Caki2 (cell line): ENCODE data around the gene SRP54. TPM values are rescaled to one million over a fixed set of nuclear protein-coding genes. Genes with fewer than 3 reads are reported as not detected.
"Not testable (repeated sequence)": the region's sequence is repeated elsewhere in the genome, so short reads cannot be mapped to it uniquely, and the experiment has no call there.

Experiments used
- DNase-seq: peaks from one replicate; pipeline ENCODE4 v3.0.0-alpha.2; 2015; ENCODE audit warnings: low read depth
- in situ Hi-C: cut with HindIII; loops from 2 replicates; pipeline ENCODE4 v1.10.0; 2016; ENCODE audit warnings: low sequenced_read_pairs, low pct_unique_long_range_greater_than_20kb, mixed read lengths
- total RNA-seq: library from RNA; depleted of rRNA; stranded (reverse); fragments of >200 nt; shearing (Covaris generic); gene quantifications from 2 replicates; pipeline ENCODE4 v1.2.3, GENCODE V29; 2014; ENCODE audit warnings: low replicate concordance

The SRP54 gene
- total RNA-seq, 1 experiment from 2014 or later, result 89.1 TPM

DNA sequence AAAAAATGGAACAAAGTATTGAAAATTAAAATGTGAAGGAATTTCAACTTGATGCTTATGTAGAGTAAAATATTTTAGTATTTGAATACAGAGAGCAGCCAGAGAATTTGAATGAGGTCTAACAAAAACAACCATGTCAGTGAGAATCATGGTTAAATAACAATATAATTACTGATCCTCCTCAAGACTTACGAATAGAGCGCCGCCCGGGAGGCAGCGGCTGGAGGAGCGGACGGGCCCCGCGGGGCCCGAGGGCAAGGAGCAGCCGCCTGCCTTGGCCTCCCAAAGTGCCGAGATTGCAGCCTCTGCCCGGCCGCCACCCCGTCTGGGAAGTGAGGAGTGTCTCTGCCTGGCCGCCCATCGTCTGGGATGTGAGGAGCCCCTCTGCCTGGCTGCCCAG, 55.5 kb downstream of the SRP54 start:
- DNase-seq, in situ Hi-C loops: not testable (repeated sequence)

DNA sequence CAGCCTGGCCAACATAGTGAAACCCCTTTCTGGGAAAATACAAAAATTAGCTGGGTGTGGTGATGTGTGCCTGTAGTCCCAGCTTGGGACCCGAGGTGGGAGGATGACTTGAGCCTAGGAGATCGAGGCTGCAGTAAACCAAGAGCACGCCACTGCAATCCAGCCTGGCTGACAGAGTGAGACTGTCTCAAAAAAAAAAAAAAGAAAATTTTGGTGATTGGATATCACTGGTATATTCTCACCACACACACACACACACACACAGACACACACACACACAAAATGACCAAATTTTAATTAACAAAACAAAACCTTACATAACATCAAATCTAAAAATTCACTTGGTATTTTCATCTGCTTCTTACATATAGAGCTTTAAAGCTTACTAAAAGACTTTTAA, 59.8 kb downstream of the SRP54 start:
- in situ Hi-C loops, result no loop called here
- no peak for DNase-seq

DNA sequence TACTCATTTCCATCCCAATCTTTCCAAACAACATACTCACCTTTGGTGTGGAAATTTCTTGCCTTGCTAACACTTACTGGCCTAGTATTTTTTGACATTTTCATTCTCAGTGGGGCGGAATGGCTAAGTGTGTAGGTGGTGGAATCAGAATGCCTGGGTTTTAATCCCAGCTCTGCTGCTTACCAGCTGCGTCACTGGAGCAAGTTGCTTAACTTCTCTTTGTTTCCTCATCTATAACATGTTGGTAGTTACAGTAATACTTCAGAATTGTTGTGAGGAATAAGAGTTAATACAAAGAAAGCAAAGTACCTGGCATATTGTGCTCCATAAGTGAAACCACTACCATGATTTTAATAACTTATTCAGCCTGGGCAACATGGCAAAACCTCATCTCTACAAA, 60.3 kb downstream of the SRP54 start:
- no peak for DNase-seq
- in situ Hi-C loops, result no loop called here

DNA sequence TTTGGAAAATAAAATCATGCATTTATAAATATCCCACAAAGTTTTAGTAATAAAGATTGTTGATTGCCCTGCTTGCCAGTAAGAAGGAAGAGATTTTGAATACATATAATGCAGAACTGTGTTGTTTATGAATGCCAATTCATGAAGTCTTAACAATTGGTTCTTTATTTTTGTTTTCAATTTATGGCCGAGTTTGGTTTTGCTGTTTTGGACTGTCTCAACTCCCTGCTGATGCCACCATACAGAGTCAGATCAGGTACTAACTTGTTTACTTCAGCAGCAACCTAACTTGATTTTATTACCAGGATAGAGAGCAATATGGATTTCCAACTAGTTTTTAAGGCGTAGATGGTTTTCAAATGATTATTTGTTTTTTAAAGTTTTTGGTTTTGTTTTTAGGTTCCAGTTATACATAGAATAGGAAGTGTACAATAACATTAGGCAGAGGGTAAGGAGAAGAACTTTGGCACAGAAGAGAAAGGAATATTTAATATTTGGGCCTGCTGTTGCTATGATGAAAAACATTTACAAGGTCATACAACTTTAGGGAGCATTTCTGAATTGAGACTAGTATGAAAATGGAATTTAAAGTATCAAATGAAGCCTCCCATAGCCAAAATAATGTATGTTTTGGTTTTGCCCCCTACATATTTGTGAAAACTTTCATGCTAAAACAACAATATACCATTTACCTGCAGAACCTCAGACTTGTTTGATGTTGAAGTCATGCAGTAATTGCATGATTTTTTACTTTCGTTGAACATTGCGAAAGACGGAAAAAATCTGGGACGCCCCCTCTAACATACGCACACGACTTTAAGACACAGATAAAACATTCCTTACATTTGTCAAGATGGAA, 62.4 kb downstream of the SRP54 start:
- no peak for DNase-seq
- in situ Hi-C loops, result no loop called here

DNA sequence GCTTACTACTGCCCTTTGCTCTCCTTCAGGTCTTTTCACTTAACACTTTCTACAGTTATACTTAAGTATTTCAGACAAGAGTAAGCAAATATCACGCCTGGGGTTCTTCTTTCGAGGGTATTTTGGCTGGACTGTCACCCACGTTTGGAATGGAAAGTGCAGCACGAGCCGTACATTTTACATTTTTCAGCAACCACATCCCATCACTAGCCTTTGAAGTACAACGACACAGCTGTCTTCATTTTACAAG, 62.9 kb downstream of the SRP54 start:
- in situ Hi-C loops, result no loop called here
- DNase-seq, result no peak

DNA sequence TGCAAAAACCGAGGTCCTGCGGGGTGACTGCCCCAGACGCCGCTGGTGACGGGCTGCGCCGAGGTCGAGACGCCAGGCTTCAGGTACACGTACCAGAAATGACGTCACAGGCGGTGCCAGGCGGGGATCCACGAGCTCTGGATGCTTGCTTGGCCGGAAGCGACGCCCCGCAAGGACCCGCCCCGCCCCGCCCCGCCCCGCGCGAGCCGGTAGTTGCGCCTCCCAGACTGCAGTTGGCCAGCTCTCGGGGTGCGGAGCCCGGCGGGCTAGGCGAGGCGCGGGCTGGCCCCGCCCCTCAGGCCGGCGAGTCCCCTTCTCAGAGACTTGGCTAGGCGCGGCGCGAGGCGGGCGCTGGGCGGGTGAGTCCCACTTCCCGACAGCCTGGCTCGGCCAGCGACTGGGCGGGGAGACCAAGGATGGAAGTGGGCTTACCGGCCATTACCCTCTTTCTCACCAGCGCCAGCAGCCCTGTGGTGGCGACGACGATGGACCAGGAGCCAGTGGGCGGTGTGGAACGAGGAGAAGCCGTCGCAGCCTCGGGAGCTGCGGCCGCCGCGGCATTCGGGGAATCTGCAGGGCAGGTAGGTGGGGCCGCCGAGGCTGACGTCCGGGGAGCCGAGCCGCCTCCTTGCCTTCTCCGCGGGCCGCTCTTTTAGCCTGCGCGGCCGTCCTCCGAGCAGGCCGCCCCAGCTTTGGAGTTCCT, 63.4 kb downstream of the SRP54 start, which contains the start of gene FAM177A1:
Gene FAM177A1 (plus strand): TSS at position 225 of the 703 bp plus-strand sequence. CDS start 192 bp downstream, at position 417.
- in situ Hi-C loops, result no loop called here

DNA sequence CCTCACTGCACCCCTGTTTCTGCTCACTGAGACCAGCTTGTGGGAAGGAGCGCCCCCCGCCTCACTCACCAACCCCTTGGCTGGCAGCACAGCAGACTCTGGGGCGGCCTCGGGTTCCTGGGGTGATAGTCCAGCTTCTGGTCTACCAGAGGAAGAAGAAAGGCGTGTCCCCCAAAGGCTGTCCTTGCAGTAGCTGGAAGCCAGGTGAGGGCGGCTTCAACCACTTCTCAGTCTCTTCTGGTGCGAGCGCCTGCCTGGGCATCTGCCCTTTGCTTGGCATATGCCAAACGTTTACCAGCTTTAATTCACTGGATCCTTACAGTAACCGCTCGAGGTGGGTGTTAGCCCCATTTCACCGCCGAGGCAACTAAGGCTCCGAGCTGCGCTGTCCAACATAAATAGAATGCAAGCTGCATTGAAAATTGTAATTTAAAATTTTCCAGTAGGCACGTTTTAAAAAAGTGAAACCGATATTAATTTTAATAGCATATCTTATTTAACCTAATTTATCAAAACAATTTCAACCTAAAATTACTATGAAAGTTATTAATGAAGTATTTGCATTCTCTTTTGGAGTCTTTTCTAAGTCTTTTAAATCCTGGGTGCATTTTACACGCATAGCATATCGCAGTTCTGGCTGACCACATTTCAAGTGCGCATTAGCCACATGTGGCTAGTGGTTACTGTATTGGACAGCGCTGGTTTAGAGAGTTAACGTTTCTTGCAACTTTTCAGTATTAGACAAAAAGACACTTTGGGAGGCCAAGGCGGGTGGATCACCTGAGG, 64.2 kb downstream of the SRP54 start:
- DNase-seq, result no peak
- in situ Hi-C loops, result no loop called here

More for the DNA sequence above, 63.4 kb downstream of the SRP54 start, which contains the start of gene FAM177A1:
- DNase-seq, result peak; percentile 94

DNA sequence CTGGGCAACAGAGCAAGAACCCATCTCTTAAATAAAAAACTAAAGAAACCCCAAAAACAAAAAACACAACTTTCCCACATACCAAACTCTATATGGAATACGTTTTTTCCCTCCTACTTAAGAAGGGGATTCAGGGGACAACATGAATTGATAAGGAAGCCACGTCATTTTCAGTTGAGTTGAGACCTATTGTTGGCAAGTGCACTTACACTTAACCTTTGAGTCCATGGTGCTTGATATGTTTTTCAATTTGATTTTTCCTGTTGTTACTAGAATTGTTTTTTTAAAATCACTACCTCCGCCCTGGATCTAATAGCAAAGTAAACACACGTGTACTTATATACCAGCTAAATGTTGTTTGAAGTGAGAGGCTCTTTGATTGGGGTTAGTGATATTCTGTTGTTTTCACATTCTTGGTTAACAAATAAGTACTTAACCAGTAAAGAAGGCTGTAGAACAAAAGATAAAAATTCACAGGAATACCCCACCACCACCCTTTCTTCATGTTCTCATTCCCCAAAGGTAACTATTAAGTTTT, 65.3 kb downstream of the SRP54 start:
- in situ Hi-C loops, result no loop called here
- DNase-seq, result no peak

DNA sequence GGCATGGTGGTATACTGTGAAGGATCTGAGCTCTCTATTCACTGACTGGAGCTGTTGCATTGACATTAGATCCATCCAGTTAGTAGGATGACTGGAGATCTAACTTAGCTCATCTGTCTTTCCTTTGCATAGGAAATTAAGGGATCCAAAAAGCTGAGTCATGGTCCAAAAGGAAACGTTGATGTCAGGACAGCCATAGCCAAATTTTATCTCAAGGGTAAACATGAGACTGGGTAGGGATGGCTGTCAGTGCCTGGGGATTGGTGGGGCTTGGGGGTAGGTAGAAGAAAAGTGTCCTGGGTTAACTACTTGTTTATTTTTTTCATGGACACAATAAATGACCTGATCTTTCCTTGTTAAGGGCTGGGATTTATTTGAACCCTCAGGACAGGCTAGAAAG, 67.9 kb downstream of the SRP54 start:
- in situ Hi-C loops, result no loop called here
- DNase-seq, result peak; percentile 65

DNA sequence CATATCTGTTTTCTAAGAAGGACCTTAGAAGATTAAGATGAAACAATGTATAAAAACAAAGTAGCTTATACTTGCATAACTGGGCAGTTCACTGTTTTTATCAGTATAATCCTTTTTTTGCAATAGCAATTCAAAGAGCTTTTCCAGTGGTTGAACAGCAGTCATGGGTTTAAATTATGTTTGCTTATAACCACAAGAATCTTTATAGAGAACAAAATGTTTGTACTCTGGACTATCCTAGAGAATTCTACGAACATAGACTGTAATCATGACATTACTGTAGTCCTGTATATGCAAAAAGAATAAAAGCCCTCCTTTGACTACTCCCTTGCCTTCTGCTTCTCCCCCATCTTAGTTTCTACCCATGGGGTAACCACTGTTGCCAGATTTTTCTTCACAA, 69.0 kb downstream of the SRP54 start:
- in situ Hi-C loops, result no loop called here
- DNase-seq, result peak; percentile 58

DNA sequence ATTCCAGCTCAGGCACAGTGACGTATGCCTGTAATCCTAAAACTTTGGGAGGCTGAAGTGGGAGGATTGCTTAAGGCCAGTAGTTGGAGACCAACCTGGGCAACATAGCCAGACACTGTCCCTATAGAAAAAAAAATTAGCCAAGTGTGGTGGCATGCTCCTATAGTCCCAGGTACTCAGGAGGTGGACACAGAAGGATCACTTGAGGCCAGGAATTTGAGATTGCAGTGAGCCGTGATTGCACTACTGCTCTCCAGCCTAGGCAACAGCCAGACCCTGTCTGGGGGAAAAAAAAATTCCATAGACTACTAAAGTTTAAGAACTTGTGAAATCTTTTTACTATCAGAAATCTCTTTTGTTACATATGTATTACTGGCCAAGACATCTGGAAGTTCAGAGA, 69.8 kb downstream of the SRP54 start:
- no peak for DNase-seq
- in situ Hi-C loops, result no loop called here

DNA sequence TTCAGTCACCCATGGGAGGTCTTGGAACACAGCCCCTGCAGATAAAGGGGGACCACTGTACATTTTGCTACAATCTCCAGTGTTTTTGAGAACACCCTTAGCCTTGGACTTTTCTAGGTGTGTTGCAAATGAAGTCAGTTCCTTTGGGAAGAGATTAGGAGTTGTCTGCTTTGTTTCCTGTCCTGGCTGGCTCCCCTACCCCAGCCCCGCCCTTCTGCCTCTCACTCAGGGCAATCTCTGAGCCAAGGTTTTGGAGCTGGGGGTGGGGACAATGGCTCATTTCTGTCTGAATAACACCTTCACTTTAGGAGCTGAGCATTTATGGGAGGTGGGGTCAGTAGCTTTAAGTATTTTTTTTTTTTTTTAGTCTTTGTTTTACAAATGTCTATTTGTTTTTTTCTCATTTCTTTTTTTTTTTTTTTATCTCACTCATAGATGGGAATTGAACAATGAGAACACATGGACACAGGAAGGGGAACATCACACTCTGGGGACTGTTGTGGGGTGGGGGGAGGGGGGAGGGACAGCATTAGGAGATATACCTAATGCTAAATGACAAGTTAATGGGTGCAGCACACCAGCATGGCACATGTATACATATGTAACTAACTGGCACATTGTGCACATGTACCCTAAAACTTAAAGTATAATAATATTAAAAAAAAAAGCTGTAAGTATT, 78.5 kb downstream of the SRP54 start:
- DNase-seq, in situ Hi-C loops: not testable (repeated sequence)

DNA sequence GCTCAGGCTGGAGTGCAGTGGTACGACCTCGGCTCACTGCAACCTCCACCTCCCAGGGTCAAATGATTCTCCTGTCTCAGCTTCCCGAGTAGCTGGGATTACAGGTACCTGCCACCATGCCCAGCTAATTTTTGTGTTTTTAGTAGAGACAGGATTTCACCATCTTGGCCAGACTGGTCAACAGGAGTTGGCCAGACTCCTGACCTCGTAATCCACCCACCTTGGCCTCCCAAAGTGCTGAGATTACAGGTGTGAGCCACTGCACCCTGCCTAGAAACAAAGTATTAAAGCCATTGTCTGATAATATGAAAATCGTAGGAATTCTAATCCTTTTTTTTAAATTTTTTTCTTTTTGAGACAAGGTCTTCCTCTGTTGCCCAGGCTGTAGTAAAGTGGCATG, 82.9 kb downstream of the SRP54 start:
- DNase-seq, in situ Hi-C loops: not testable (repeated sequence)

DNA sequence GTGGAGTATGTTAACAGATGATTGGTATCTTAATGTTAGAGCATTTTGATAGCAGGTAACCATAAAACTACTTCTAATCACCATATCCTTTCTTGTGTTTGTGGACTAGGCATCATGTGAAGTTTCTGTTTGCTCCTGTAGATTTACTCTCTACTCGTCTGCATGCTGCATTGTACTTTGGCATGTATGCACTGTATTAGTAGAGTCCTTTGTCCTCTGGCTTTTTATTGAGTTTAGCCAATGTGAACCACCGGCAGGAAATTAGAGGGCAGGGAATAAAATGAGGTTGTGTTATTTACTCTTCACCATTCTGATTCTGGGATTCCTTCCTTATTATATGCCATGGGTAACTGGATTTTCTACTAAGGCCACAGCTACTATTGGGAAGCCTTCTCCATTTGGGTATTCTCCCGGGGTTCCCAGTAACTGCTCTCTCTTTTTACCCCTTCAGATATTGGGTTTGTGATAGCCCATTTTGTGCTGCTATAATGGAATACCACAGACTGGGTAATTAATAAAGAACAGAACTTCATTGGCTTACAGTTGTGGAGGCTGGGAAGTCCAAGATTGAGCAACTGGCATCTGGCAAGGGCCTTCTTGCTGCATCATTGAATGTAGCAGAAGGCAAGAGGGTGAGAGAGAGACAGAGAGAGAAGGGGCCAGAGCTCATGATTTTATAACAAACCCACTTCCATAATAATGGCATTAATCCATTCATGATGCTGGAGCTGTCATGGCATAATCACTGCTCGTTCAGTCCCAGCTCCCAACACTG, 85.6 kb downstream of the SRP54 start:
- DNase-seq, result no peak
- in situ Hi-C loops, result no loop called here

DNA sequence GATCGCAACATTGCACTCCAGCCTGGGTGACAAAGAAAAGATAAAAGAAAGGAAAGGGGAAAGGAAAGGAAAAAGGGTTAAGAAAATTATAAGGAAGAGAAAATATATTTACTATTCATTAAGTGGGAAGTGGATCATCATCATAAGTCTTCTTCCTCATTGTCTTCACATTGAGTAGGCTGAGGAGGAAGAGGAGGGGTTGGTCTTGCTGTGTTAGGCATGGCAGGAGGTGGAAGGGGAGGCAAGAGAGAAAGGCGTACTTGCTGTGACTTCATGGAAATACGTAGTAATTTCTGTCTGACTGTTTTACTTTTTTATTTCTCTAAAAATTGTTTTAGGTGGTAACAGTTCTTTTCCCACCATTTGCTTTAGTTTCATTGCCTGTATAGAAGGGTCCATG, 89.4 kb downstream of the SRP54 start:
- in situ Hi-C loops, result no loop called here
- DNase-seq, result no peak

DNA sequence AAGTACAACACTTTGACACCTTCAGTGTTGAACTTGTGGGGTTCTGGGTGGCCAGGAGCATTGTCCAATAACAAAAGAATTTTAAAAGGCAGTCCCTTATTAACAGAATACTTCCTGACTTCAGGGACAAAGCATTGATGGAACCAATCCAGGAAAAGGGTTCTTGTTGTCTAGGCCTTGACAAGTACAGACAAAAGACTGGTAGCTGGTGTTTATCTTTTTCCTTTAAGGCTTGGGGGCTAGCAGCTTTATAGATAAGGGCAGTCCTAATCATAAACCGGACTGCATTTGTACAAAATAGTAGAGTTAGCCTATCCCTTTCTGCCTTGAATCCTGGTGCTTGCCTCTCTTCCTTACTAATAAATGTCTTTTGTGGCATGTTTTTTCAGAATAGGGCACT, 90.7 kb downstream of the SRP54 start:
- no peak for DNase-seq

DNA sequence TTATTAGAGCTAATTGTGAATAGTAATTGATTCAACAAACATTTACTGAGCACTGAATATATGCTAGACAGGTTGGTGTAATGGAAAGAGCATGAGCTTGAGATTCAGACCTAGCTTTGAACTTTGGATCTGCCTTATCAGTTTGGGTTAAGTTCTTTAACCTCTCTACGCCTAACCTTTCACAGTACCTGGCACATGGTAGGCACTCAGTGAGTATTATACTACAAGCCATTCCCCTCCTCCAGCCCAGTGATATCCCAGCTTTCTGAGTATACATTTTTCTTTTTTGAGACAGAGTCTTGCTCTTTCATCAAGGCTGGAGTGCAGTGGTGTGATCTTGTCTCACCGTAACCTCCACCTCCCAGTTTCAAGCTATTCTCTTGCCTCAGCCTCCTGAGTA, 95.3 kb downstream of the SRP54 start:
- DNase-seq, result no peak
- in situ Hi-C loops, result no loop called here

More for the DNA sequence above, 90.7 kb downstream of the SRP54 start:
- in situ Hi-C loops, result no loop called here
